Peyer's patch (tissue), 4 donors: ENCODE measurements around the gene MAP3K6. TPM values are rescaled to one million over a fixed set of nuclear protein-coding genes. Genes with fewer than 3 reads are reported as not detected.

Source experiments
- DNase-seq, 3 donors: peaks; one replicate each; pipeline ENCODE4 v3.0.0-alpha.2; 2017 to 2019
- H3K27ac ChIP-seq, 4 donors: fragments of 200-600 bp; sonication (generic); one replicate each; pipeline ENCODE4 v1.5.1; 2016 to 2019
- H3K27me3 ChIP-seq, 2 donors: fragments of 200-600 bp; sonication (generic); one replicate each; pipeline ENCODE4 v1.5.1; 2019
- H3K36me3 ChIP-seq, 3 donors: fragments of 200-600 bp; sonication (generic); one replicate each; pipeline ENCODE4 v1.5.1; 2016 to 2019
- H3K4me1 ChIP-seq, 4 donors: fragments of 200-600 bp; sonication (generic); one replicate each; pipeline ENCODE4 v1.5.1; 2016 to 2019
- H3K4me3 ChIP-seq, 4 donors: fragments of 200-600 bp; sonication (generic); 1 replicate in 3 of 4; 2 replicates in 1 of 4; pipeline ENCODE4 v1.5.1; 2016 to 2019; ENCODE audit warnings: mild to moderate bottlenecking in 1 of 4
- H3K9me3 ChIP-seq, 4 donors: fragments of 200-600 bp; sonication (generic); one replicate each; pipeline ENCODE4 v1.5.1; 2016 to 2019; ENCODE audit warnings: mild to moderate bottlenecking in 1 of 4
- CTCF ChIP-seq, 6 experiments: fragments of 450-650 bp in 4 of 6; fragments of 200-600 bp in 2 of 6; sonication (generic) in 1 of 6; IDR thresholded peaks; one replicate each; pipeline ENCODE4 v1.5.1; 2017 to 2019; ENCODE audit warnings: antibody characterized with exemption in 6 of 6, mild to moderate bottlenecking in 3 of 6, moderate library complexity in 1 of 6
- POLR2A ChIP-seq, 2 donors: fragments of 450-650 bp; IDR thresholded peaks; one replicate each; pipeline ENCODE4 v1.5.1; 2017; ENCODE audit warnings: antibody characterized with exemption in 2 of 2, mild to moderate bottlenecking in 2 of 2, moderate library complexity in 2 of 2
- total RNA-seq, 4 donors: library from RNA; depleted of rRNA; stranded (reverse); fragments of >200 nt; gene quantifications; one replicate each; pipeline ENCODE4 v1.1.0, GENCODE V29; 2016

Gene MAP3K6
- total RNA-seq, 4 donors from 2014 or later = 6.3 to 124 (median 34.1) TPM

- H3K27me3 ChIP-seq = no peaks in the 10 kb centered on the region
- no peaks in the 10 kb centered on the region for H3K9me3 ChIP-seq
- peaks cover 3 to 27% (median 16%) of the 10 kb centered on the region in 4 donors for H3K4me1 ChIP-seq
- peaks cover 0 to 25% (median 0%) of the 10 kb centered on the region in 3 donors for H3K36me3 ChIP-seq
- H3K27ac ChIP-seq = no peak overlapping the region
- H3K4me3 ChIP-seq = no peak overlapping the region
- TF ChIP-seq POLR2A (IDR thresholded peaks at IDR 0.05) (no peak), CTCF (IDR thresholded peaks at IDR 0.05) (no peak)
- DNase-seq = no peak
These were observed 8.5 kb downstream of the MAP3K6 start for GRCh38 chr1:27358038-27358927.

GRCh38 chr1:27357281-27358037 is 9.3 kb downstream of the MAP3K6 start:
- Histone ChIP-seq H3K4me3 (peak overlapping the region; percentile 29 to 50 (median 47)), H3K27ac (peak overlapping the region; percentile 6 to 69 (median 36)), H3K36me3 (peaks cover 0 to 20% (median 0%) of the 10 kb centered on the region in 3 donors)

GRCh38 chr1:27356619-27357280 is 10.0 kb downstream of the MAP3K6 start:
- no peak for TF ChIP-seq POLR2A (IDR thresholded peaks at IDR 0.05)
- TF ChIP-seq CTCF (IDR thresholded peaks at IDR 0.05) = peak in 2 of 6 experiments; percentile 22 to 28
- H3K27ac ChIP-seq = peak overlapping the region; percentile 6 to 69 (median 36)
- H3K4me3 ChIP-seq = peak overlapping the region; percentile 29 to 50 (median 47)
- H3K27me3 ChIP-seq = no peaks in the 10 kb centered on the region
- H3K4me1 ChIP-seq = peaks cover 3 to 27% (median 17%) of the 10 kb centered on the region in 4 donors
- DNase-seq = peak in 2 of 3 donors; percentile 80 to 86
- no peaks in the 10 kb centered on the region for H3K9me3 ChIP-seq
- peaks cover 0 to 20% (median 0%) of the 10 kb centered on the region in 3 donors for H3K36me3 ChIP-seq

More at GRCh38 chr1:27357281-27358037, 9.3 kb downstream of the MAP3K6 start:
- Histone ChIP-seq H3K4me1 (peaks cover 3 to 27% (median 16%) of the 10 kb centered on the region in 4 donors), H3K9me3 (no peaks in the 10 kb centered on the region), H3K27me3 (no peaks in the 10 kb centered on the region)
- peak; percentile 75 to 87 (median 87) for DNase-seq
- TF ChIP-seq CTCF (IDR thresholded peaks at IDR 0.05) = peak; percentile 95 to 100 (median 96)
- TF ChIP-seq POLR2A (IDR thresholded peaks at IDR 0.05) = no peak

GRCh38 chr1:27356277-27356618 is 10.5 kb downstream of the MAP3K6 start:
- H3K27ac ChIP-seq = peak overlapping the region in 2 of 4 donors; percentile 23 to 69
- no peak for DNase-seq
- no peak overlapping the region for H3K4me3 ChIP-seq
- H3K4me1 ChIP-seq = peaks cover 3 to 28% (median 19%) of the 10 kb centered on the region in 4 donors
- H3K36me3 ChIP-seq = peaks cover 0 to 20% (median 0%) of the 10 kb centered on the region in 3 donors
- no peaks in the 10 kb centered on the region for H3K27me3 ChIP-seq
- TF ChIP-seq CTCF (IDR thresholded peaks at IDR 0.05) (no peak), POLR2A (IDR thresholded peaks at IDR 0.05) (no peak)
- no peaks in the 10 kb centered on the region for H3K9me3 ChIP-seq

- Histone ChIP-seq H3K36me3 (peaks cover 0 to 20% (median 0%) of the 10 kb centered on the region in 3 donors), H3K9me3 (no peaks in the 10 kb centered on the region), H3K4me1 (peaks cover 3 to 34% (median 18%) of the 10 kb centered on the region in 4 donors), H3K27me3 (no peaks in the 10 kb centered on the region), H3K27ac (no peak overlapping the region), H3K4me3 (no peak overlapping the region)
- no peak for DNase-seq
- no peak for TF ChIP-seq POLR2A (IDR thresholded peaks at IDR 0.05)
- TF ChIP-seq CTCF (IDR thresholded peaks at IDR 0.05) = no peak
These were observed 11.1 kb downstream of the MAP3K6 start for GRCh38 chr1:27355683-27356082.
